Fibroblast of lung (primary cell): ENCODE measurements around the gene FXYD6.

Source experiments
- CTCF ChIP-seq, 2 donors: IDR thresholded peaks in 1 of 2; conservative IDR thresholded peaks in 1 of 2; 1 replicate in 1 of 2; 2 replicates in 1 of 2; pipeline ENCODE4 v1.5.1; 2011 to 2012; ENCODE audit warnings: low read length in 2 of 2, control low read depth in 1 of 2, inconsistent platforms in 1 of 2, low read depth in 1 of 2, mild to moderate bottlenecking in 1 of 2
- EZH2 ChIP-seq: IDR thresholded peaks from 2 replicates; pipeline ENCODE4 v1.5.1; 2012; ENCODE audit warnings: low read length, control low read depth, mild to moderate bottlenecking; ENCODE audit errors: missing control alignments

DNA sequence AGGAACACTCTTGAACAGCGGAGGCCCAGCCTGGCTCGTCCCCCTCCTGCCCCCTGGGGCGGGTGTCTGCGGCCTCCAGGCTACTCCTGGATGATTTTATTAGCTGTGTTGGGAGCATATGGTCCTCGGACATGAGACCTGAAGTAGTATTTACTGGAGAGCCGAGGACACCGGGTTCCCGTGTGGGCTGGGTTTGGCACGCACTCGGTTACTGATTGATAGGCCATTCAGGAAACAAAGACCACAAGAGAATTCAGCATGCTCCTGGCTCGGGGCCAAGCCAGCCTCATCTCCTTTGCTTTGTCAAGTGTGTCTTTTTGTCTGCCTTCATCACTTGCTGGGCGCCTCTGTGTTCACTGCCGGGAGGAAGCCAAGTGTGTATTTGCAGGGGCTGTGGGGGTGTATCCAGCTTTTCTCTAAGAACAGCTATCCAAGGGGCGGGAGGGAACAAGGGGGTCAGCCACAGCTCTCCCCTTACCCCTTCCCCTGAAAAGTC is 61.6 kb downstream of the FXYD6 start:
- TF ChIP-seq EZH2 (no peak), CTCF (conservative IDR thresholded peaks at IDR 0.05 in 1 of 2, IDR thresholded peaks at IDR 0.05 in 1 of 2; ENCODE audit: low read depth in 1 of 2, low read length in 2 of 2) (no peak)
